Spleen (tissue), 7 donors: Measurements from ENCODE around the gene RNF126.

Source experiments
- POLR2A ChIP-seq, 3 donors: fragments of 450-650 bp; IDR thresholded peaks; one replicate each; pipeline ENCODE4 v1.5.1; 2017; ENCODE audit warnings: antibody characterized with exemption in 3 of 3, mild to moderate bottlenecking in 1 of 3
- POLR2AphosphoS5 ChIP-seq, 3 donors: sonication (generic); formaldehyde crosslinking; IDR thresholded peaks; one replicate each; pipeline ENCODE4 v1.5.1; 2017; ENCODE audit warnings: antibody characterized with exemption in 3 of 3
- TF ChIP-seq, protein P1 (sequence below), 11 experiments: fragments of 200-600 bp in 7 of 11; fragments of 450-650 bp in 4 of 11; sonication (generic) in 4 of 11; IDR thresholded peaks in 8 of 11; conservative IDR thresholded peaks in 3 of 11; 1 replicate in 7 of 11; 2 replicates in 4 of 11; pipeline versions ENCODE4 v1.4.0 to v1.8.0; 2016 to 2021; ENCODE audit warnings: antibody characterized with exemption in 11 of 11, inconsistent platforms in 4 of 11, mild to moderate bottlenecking in 1 of 11
- donor health status: DM: no; HTN: no; CAD: no; lungs with moderate emphysema.
- donor health status: DM: no; HTN: no; CAD: no.
- donor health status: DM: no; HTN: no; CAD: no.

DNA sequence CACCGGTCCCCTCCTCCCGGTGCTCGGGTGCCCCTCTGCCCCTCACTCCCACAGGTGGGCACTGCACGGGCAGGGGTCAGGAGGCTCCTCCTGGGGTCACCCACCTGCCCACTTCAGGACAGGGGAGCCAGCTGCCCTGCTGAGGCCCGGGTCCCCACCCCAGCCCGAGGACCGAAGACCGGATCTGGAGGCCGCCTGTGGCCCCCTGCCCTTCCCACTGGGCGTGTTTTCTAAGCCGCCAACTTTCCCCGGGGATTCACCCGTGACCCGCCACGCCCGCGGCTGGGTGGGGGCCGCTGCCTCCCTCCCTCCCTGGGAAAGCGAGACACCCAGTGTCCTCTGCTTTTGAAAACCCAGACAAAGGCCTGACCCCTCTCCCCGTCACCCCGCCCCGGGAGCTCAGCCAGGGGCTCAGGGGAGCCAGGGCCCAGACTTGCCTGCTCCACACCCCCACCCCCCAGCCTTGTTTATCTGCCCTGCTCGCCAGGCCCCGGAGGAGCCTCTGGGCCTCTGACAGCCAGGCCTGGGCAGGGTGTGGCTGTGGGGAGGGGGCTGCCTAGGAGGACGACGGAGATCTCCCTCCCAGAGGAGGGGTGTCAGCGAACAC is 47.1 kb upstream of the RNF126 start:
- peak in 1 of 3 donors; percentile 30 for TF ChIP-seq POLR2AphosphoS5 (IDR thresholded peaks at IDR 0.05)
- TF ChIP-seq, protein P1, sequence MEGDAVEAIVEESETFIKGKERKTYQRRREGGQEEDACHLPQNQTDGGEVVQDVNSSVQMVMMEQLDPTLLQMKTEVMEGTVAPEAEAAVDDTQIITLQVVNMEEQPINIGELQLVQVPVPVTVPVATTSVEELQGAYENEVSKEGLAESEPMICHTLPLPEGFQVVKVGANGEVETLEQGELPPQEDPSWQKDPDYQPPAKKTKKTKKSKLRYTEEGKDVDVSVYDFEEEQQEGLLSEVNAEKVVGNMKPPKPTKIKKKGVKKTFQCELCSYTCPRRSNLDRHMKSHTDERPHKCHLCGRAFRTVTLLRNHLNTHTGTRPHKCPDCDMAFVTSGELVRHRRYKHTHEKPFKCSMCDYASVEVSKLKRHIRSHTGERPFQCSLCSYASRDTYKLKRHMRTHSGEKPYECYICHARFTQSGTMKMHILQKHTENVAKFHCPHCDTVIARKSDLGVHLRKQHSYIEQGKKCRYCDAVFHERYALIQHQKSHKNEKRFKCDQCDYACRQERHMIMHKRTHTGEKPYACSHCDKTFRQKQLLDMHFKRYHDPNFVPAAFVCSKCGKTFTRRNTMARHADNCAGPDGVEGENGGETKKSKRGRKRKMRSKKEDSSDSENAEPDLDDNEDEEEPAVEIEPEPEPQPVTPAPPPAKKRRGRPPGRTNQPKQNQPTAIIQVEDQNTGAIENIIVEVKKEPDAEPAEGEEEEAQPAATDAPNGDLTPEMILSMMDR (IDR thresholded peaks at IDR 0.05 in 8 of 11, conservative IDR thresholded peaks at IDR 0.05 in 3 of 11): no peak
- TF ChIP-seq POLR2A (IDR thresholded peaks at IDR 0.05): no peak
